Right atrium auricular region (tissue), 2 donors: ENCODE measurements around the gene ADAMTS17. TPM values are rescaled to one million over a fixed set of nuclear protein-coding genes. Genes with fewer than 3 reads are reported as not detected.

Experiments used
- DNase-seq: peaks from one replicate; pipeline ENCODE4 v3.0.0-alpha.2; 2019; ENCODE audit warnings: low spot score
- H3K27ac ChIP-seq, 2 donors: fragments of 200-600 bp; sonication (generic); 1 replicate in 1 of 2; 2 replicates in 1 of 2; pipeline ENCODE4 v1.5.1; 2016 to 2019
- H3K27me3 ChIP-seq, 2 donors: fragments of 200-600 bp; sonication (generic); one replicate each; pipeline versions ENCODE4 v1.5.1 to v1.6.0; 2017 to 2019
- H3K36me3 ChIP-seq: fragments of 200-600 bp; sonication (generic); one replicate; pipeline ENCODE4 v1.5.1; 2016
- H3K4me1 ChIP-seq, 2 donors: fragments of 200-600 bp; sonication (generic); one replicate each; pipeline versions ENCODE4 v1.5.1 to v1.6.0; 2017 to 2019
- H3K4me3 ChIP-seq, 2 donors: fragments of 200-600 bp; sonication (generic); 1 replicate in 1 of 2; 2 replicates in 1 of 2; pipeline ENCODE4 v1.5.1; 2017 to 2019; ENCODE audit warnings: mild to moderate bottlenecking in 1 of 2, moderate library complexity in 1 of 2
- H3K9me3 ChIP-seq, 2 donors: fragments of 200-600 bp; sonication (generic); one replicate each; pipeline ENCODE4 v1.5.1; 2019
- total RNA-seq, 2 donors: library from RNA; depleted of rRNA; stranded (reverse); fragments of >200 nt; gene quantifications; one replicate each; pipeline ENCODE4 v1.1.0, GENCODE V29; 2016
- TF ChIP-seq, protein P1 (sequence below), 2 donors: fragments of 200-600 bp; sonication (generic); IDR thresholded peaks; one replicate each; pipeline ENCODE4 v1.5.1; 2019; ENCODE audit warnings: antibody characterized with exemption in 2 of 2

Gene ADAMTS17
- total RNA-seq, 2 donors from 2014 or later = 3.6 to 4.4 TPM

GRCh38 chr15:100261302-100262240 is 80.2 kb downstream of the ADAMTS17 start:
- Histone ChIP-seq H3K4me3 (no peak overlapping the region), H3K9me3 (no peaks in the 10 kb centered on the region), H3K4me1 (peaks cover 0 to 11% of the 10 kb centered on the region in 2 donors), H3K27me3 (no peaks in the 10 kb centered on the region), H3K27ac (no peak overlapping the region), H3K36me3 (no peaks in the 10 kb centered on the region)
- TF ChIP-seq, protein P1, sequence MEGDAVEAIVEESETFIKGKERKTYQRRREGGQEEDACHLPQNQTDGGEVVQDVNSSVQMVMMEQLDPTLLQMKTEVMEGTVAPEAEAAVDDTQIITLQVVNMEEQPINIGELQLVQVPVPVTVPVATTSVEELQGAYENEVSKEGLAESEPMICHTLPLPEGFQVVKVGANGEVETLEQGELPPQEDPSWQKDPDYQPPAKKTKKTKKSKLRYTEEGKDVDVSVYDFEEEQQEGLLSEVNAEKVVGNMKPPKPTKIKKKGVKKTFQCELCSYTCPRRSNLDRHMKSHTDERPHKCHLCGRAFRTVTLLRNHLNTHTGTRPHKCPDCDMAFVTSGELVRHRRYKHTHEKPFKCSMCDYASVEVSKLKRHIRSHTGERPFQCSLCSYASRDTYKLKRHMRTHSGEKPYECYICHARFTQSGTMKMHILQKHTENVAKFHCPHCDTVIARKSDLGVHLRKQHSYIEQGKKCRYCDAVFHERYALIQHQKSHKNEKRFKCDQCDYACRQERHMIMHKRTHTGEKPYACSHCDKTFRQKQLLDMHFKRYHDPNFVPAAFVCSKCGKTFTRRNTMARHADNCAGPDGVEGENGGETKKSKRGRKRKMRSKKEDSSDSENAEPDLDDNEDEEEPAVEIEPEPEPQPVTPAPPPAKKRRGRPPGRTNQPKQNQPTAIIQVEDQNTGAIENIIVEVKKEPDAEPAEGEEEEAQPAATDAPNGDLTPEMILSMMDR (IDR thresholded peaks at IDR 0.05) = no peak
- DNase-seq = peak; percentile 38

GRCh38 chr15:100259266-100259665 is 82.5 kb downstream of the ADAMTS17 start:
- Histone ChIP-seq H3K27me3 (no peaks in the 10 kb centered on the region), H3K4me1 (no peaks in the 10 kb centered on the region), H3K36me3 (no peaks in the 10 kb centered on the region), H3K9me3 (no peaks in the 10 kb centered on the region), H3K4me3 (no peak overlapping the region), H3K27ac (no peak overlapping the region)
- TF ChIP-seq, protein P1 (IDR thresholded peaks at IDR 0.05) = no peak
- peak; percentile 28 for DNase-seq

DNA sequence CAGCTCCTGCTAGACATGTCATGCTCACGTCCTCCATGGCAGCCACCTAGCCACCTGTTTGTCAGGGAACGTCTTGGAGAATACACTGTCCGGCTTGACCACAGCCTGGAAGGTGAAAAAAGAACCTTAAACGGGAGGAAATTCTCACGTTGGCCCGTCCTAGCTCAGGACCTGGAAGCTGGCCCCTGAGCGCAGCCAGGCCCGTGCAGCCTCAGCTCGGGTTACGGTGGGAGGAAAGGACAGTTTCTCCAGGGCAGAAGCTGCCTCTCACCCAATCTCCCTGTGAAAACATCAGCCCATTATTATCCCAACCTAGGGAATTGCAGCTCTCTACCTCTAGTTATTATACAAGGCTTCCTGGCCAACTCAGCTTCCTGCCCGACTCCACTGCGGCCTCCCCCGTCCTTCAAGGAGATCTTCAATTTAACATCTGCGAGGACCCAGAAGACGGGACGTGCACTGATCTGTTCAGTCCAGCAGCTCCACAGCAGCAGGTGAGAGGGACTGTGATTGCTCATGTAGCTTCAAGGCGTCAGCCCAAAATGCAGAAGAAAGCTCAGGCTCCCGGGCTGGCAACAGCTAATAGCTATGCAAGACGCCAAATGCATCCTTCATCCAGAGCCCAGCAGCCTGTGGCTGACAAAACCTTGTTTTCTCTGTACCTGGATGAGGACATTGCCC is 84.7 kb downstream of the ADAMTS17 start:
- H3K27me3 ChIP-seq = no peaks in the 10 kb centered on the region
- TF ChIP-seq, protein P1 (IDR thresholded peaks at IDR 0.05) = no peak

DNA sequence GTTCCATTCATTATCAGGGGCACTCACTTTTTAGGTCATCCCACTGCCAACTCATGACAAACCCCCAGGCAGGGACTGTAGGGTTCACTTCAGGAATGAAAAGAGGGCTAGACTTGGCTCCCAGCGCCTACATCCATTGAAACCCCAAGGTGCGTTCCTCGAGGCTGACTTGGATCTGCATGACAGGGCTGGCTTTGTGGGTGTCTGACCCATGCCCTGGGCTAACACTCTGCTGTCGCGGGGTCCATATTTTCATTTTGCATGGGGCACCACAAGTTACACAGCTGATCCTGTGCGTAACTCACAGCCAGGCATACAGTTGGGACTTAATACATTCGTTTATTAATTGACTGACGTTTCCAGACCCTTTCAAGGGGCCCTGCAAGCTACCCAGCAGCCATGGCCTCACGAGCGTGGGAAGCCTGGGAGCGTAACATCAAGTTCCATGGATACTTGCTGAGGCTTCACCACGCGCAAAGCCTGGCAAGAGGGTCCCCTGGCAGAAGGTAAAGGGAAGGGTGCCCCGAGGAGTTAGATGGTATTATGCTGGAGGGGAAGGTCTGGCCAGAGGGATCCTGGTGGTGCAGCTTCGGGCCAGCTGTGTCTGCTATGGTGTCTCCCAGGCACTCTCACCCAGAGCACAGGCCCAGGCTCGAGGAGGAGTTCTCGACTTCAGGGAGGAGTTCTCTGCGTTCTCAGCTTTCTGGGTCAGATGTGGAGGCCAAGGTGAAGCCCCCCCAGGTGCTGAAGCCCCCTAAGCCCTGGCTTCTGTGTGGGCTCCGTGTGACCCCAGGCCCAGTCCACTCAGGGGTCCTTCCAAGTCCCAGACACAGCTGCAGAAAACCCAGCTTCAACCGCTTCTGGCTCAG is 85.4 kb downstream of the ADAMTS17 start:
- no peaks in the 10 kb centered on the region for H3K4me1 ChIP-seq
- H3K9me3 ChIP-seq = no peaks in the 10 kb centered on the region
- no peak overlapping the region for H3K27ac ChIP-seq
- no peaks in the 10 kb centered on the region for H3K36me3 ChIP-seq
- no peaks in the 10 kb centered on the region for H3K27me3 ChIP-seq
- H3K4me3 ChIP-seq = no peak overlapping the region
- TF ChIP-seq, protein P1 (IDR thresholded peaks at IDR 0.05) = no peak
- DNase-seq = peak; percentile 40

More for the DNA sequence above, 84.7 kb downstream of the ADAMTS17 start:
- Histone ChIP-seq H3K9me3 (no peaks in the 10 kb centered on the region), H3K4me3 (no peak overlapping the region), H3K36me3 (no peaks in the 10 kb centered on the region), H3K27ac (no peak overlapping the region), H3K4me1 (no peaks in the 10 kb centered on the region)
- peak; percentile 52 for DNase-seq

DNA sequence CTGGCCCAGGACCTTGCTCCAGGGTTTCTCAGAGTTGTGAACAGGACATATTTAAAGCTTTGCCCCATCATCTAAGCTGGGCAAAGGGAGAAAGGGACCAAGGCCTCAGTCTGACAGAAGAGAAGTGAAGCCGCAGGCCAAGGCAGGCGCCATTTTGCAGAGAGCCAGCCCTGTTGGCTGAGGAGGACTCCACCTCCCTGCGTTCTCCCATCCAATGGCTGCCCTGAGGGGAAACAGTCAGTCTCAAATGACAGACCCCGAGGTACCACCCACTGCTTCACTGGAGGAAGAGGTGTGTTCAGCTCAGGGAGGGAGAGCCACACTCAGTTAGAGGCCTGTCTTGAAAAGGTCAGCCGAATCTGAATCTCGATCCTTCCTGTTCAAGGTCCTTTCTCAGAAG is 86.1 kb downstream of the ADAMTS17 start:
- no peaks in the 10 kb centered on the region for H3K4me1 ChIP-seq
- H3K27ac ChIP-seq = no peak overlapping the region
- H3K36me3 ChIP-seq = no peaks in the 10 kb centered on the region
- H3K27me3 ChIP-seq = no peaks in the 10 kb centered on the region
- TF ChIP-seq, protein P1 (IDR thresholded peaks at IDR 0.05) = no peak
- peak; percentile 16 for DNase-seq
- no peak overlapping the region for H3K4me3 ChIP-seq
- H3K9me3 ChIP-seq = no peaks in the 10 kb centered on the region
